GM19455 (cell line): Measurements from ENCODE around the gene GABBR2.

Experiments
- ATAC-seq: cut with Tn5 transposase; IDR thresholded peaks from one replicate; pipeline ENCODE4 v1.9.1; 2021; ENCODE audit not compliant: unreplicated experiment

Gene GABBR2

DNA sequence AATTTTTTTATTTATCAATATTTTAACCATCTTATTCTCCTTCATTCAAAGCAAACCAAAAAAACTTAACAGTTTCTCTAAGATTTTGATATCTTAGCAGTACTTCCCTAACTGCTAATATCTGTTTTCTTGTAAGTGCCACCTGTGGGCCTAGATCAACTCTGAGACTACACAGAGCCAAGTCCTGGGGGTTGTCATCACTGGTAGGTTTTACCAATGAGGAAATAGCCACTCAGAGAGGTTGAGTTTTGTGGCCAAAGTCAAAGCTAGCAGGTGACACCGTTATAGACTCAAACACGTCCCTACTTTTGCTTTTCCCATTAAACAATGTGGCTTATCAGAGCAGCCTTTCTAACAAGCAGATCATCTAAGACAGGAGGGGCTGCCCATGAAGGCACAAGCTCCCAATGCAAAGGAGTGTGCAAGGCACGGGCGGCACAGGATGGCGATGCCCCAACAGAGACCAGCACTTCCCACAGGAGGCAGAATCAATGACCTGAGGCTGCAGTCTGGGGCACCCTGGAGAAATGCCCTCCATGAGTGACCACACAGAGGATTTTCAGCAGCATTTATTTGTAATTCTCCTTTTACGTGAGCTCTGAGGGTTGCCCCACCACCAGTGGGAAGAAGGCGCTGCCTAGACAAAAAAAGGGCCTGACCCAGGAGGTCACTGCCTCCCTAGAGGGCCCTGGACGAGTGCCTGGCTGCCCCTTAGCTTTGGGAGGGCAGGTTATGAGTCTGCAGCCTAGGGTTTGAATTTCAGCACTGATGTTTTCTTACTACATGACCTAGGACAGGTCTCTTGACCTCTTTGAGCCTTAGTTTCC lies 460.7 kb downstream of the GABBR2 start:
- ATAC-seq, result no peak

DNA sequence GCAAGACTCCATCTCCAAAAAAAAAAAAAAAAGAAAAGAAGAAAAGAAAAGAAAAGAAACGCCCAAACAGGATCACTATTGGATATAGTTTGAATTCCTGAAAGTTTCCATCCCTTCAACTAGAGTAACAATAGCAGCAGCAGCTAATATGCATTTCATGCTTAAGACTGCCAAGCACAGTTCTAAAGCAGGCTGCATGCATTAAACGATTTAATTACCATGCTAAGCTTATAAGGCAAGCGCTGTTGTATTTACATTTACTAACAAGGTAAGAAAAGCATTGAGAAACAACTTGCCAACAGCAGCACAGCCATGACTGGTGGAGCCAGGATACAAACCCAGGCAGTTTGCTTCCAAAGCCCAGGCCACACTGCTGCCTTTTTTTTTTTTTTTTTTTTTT lies 466.3 kb downstream of the GABBR2 start:
- ATAC-seq, result no peak

DNA sequence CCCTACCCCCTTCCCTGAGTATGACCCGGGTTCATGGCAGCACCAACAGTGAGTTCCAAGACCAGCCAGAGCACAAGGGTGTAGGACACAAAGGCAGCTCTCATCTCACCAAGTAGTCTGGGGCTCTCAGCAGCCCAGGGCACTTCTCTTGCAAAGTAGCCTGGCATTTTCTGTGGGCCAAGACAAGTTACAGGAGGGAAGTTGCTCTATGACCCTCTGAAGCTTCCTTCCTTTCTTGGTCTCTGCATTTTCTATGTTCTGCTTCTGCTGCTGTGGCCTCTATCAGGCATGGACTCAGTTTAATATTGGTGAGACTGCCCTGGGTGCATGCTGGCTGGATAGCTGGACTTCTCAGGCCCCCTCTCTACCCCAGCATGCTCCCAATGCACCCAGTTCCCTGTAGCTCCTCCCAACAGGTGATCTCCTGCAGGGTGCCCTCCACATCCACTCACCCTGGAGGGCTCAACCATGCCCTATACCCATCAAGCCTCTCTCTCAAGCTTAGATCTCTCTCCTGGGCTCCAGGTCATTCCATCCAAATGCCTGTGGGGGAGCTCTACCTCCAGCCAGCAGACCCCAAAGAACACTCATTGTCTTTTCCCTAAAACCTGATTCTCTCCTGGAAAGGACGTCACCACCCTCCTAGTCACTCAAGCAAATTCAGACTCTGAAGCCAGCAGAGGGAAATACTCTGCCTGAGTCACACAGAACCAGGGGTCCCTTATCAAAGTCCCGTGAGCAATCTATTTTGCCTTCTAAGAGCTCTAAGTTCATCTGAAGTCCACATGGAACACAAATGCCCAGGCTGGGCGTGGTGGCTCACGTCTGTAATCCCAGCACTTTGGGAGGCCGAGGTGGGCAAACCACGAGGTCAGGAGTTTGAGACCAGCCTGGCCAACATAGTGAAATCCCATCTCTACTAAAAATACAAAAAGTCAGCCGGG lies 467.1 kb downstream of the GABBR2 start:
- ATAC-seq, result no peak

DNA sequence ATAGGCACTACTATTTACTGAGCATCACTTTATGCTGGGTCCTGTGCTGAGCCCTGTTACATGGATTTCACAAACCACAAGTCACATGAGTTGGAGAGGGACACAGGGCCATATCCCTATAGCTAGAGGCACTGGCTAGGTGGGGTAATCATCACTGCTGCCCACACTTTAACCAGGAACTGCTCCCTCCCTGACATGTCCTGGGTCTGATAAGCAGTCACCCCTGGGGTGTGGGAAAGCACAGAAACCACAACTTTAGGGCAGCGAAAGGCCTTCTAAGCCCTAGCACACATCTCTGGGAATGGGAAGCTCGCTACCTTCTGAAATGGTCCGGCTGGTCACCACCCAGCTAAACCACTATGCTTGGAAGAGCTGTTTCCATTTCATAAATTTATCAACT lies 468.3 kb downstream of the GABBR2 start:
- no peak for ATAC-seq
